Measurements from ENCODE around the gene PNMA1.
A peak's percentile ranks its signal among the peaks of the same experiment; 100 is the strongest.

The PNMA1 gene, protein sequence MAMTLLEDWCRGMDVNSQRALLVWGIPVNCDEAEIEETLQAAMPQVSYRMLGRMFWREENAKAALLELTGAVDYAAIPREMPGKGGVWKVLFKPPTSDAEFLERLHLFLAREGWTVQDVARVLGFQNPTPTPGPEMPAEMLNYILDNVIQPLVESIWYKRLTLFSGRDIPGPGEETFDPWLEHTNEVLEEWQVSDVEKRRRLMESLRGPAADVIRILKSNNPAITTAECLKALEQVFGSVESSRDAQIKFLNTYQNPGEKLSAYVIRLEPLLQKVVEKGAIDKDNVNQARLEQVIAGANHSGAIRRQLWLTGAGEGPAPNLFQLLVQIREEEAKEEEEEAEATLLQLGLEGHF

DNA sequence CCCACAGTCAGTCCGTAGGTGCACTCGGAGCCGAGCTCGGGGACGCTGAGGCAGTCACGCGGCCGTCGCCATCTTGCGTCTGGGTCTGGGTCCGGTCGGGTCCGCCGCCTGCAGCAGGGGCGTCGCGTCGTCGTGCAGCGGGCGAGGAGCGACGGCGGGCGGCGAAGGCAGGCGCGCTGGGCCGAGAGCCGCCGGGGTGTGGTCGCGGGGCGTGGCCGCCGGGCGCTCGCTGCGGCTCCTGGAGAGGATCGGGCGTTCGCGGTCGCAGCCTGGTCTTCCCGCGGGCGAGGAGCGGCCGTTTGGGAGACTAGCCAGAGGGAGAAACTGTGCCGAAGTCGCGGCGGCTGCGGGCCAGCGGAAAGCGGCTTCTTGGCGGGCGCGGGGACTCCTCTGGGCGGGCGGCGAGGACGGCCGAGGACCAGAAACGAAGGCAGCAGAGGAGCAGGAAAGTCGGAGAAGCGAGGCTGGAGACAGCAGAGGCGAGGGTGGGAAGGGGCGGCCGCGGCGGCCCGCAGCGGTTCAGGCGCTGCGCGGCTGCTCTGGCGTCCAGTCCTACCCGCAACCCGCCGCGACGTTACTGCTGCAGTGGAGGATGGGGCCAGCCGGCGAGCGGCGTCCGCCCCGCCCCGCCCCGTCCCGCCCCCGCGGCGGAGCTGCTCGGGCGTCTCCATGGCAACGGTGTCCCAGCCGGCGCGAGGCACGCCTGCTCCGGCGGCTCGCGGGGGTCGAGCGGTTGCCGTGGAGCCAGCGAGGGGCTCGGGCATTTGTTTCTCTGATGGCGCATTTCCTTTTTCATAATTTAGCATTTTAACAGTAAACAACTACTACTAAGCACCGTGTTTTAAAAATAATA, at the start of gene PNMA1:
PNMA1 (minus strand) TSS at position 582 of the 853 bp plus-strand sequence. CDS start 745 bp downstream, outside the sequence.
- peak; percentile 44 for DNase-seq

DNA sequence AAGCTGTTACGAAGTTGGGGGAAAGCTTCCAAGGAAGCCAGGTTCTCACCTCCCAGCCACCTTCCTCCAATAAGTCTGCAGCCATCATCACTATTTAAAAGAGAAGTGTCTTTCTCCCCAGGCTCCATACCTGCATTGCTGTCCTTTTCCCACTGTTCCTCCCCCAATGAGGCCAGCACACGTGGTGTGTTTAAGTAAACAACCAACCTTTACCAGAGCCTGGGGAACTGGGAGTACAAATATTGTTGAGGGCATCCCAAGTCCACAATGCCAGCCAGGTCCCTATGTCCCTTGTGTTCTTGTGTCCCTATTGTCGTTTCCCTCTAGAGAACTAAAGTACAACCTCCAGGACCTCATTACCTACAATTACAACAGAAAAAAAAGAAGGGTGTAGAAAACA, 49.2 kb upstream of the PNMA1 start:
- DNase-seq = no peak

DNA sequence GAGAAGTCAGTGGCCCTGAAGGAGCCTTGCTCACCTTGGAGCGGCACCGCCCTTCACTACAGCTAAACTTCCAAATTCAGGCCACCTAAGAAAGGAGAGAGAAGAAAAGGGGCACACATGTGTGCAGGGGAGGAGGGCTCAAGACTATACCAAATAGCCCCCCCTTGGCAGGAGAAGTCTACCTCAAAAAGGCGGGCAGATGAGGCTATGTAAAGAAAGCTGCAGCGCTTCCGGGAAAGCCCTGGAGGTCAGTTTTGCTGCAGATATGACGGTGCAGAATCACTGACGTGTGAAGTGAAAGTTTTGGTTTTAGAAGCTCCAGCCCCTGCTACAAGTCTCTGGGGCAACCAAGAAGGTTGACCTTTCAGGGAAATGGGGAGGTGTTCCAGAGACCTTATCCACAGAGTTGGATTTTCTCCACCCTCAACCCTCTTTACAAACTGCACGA, 48.2 kb upstream of the PNMA1 start:
- DNase-seq = no peak

DNA sequence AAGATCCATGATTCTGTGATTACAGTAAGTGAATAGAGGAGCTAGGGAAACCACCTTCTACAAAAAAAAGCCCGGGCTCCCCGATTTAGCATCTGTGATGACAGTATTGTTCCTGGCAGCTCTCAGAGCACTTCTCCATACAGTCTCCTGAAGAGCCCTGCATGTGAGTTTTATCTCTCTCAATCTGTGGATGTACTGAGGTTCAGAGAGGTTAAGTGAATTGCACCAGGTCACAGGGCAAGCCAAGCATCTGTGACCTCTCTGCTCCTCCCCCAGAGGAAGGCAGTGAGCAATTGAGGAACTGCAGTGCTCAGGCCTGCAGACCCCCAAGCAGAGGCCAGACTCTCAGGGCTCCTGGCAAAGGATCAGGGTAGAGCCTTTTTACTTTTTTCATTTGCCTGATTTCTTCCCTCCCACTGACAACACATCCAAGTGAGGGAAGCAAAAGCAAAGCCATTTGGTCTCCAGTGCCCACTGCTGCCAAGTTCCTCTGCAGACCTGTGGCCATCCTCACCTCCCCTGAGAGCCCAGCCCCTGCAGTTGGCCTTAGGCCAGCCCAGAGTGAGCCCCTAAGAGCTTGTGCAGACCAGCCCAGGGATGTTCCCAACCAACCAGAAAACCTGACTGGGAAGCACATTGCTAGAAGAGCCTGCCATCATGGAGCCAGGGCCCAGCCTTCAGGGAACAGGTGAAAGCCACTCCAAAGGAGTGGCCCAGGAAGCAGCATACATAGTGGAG, 47.6 kb upstream of the PNMA1 start:
- no peak for DNase-seq

DNA sequence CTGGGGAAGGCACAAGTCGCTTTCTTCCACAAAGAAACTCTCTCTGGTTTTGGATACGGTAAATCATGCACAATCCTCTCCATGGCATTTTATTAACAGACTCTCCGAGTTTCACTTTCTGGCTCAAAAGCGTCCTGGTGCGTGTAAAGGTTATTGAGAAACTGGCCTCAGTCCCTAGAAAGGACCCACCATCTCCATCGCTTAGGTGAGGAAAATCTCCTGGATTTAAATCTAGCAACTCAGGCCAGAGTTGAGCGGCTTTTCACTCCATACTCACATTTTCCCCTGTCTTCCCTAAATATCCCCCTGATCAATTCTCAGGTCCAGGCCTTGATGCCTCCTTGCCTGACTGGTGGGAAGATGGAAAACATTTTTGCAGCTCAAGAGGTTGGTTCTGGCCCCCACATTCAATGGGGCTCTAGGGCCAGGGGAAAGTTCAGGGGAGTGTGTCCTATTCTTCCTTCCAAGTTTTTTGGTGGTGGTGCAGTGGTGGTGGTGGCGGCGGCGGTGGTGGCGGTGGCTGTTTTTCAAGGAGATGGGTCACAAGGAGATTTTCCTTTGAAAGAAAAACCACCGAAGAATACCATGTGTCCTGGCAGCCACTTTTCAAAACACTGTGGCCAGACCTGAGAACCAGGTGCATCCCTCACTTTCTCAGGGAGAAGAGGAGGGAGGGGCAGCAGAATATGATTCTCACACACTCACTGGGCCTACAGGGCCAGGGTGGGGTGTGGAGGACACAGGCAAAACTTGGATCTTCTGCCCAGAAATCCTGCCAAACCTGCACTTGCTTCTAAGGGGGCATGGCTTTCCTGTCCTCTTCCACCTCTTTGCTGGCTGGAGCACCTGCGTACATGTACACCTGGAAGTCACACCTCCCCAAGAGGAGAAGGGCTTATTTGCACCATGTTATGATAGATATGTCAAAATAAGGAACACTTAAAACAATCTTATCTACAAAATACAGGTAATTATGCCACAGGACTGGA, 46.7 kb upstream of the PNMA1 start:
- no peak for DNase-seq

DNA sequence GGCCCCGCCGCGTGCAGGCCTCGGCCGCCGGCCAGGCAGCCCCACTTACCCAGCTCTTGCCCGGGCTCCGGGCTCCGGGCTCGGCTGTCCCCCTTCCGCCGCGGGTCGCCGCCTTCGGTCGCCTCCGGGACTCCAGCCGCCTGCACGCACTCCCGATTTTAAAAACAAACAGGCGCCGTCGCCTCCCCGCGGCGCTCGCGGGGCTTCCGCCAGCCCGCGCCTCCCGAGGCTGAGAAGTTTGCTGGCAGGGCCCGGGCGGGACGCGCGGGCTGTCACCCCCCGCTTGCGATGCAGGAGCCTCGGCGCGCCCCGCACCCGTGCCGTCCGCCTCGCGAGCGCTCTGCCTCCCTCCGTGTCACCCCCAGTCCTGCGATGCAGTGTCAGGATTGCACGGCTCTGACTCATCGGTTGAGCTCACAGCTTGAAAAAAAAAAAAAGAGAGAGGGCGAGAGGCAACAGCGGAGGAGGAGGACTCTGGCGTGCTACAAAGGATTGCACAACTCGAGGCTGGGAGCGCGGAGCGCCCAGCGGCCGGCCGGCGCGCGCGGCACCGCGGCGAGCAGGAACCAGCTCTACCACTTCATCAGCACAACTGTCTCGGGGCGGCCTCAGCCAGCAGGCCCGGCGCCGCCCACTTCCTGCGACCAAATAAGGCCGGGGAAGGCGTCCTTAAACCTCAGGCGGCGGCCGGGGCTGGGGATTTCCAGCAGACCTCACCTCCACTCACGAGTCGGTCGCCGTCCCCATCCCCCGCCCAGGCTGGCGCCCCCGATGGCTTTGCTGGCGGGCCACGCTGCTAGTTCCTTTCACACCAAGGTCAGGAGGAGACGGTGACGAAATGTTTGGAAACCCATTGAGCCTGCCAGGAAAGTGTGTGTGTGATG, 45.8 kb upstream of the PNMA1 start:
- DNase-seq = peak; percentile 89

DNA sequence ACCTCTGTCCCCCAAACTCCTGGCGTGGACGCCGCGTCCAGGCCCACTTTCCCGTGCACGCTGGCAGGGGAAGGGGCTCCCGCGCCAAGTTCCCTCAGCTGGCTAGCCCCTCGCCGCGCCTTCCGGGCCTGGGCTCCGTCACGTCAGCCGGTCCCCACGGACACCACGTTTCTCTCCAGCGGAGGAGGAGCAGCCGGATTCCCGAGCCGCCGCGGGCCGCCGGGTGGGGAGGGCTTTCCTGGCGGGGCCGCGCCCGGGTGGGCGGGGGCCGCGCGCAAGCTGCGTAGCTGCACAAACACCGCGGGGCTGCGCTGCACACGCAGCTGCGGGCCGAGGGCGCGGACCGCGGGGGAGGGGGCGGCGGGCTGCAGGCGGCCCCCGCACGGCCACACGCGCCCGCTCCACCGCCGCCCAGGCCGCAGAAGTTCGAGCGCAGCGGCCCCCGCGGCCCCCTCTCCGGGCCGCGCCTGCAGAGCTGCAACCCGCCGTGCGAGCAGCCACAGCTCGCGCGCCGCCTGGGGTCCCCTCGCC, 45.1 kb upstream of the PNMA1 start:
- no peak for DNase-seq

DNA sequence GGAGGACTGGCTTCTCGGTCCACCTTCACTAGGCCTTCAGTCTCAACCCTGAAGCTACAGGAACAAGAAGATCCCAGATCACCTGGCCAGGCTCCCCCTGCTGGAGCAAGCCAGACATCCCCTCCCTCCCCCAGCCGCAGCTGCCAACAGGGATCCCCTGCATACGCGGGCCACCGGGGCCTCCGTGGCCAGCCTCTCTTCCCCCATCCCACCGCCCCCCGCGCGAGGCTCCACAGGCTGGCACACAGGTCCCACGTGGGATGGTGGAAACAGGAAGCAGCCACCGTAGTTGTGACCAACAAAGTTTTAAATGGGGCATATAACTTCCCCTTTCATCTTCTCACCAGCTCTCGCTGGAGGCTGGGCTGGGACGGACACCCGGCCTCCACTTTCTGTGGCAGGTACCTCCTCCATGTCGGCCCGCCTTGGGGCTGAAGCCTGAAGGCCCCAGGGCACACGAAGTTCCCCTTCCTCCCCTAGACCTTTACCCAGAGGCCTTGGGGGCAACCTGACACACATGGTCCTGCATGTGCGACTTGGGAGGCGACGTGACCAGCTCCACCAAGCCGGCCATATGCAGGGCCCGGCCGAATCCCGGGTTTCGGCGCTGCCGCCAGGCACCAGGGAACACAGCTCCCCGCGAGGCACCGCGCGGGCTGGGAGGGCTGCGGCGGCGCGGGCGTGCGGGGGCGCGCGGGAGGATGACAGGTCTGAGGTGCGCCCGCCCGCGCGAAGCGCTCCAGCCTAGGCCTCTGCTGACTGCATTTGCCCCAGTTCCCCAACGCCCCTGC, 44.4 kb upstream of the PNMA1 start:
- peak; percentile 50 for DNase-seq

DNA sequence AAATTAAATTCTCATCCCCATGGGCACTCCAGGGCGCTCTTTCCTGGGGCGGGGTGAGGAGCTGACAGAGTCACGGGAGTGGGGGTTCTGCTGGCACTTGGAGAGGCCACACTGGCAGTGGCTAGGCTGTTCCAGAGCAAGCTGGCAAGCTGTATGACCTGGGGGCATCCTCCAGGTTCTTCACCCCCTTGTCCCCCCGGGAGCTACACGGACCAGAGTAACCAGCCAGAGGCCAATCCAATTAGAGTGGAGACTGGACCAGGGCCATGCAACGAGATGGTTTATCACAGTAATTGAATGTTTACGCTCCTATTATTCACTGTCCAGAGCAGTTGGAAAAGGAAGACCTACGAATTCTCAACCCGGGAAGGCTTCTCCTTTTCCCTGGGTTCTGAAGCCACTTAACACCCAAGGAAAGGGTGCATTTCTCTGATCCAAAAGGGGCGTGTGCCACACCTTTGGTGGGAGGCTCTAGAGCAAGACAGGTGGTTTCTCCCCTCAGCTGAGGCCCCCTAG, 43.8 kb upstream of the PNMA1 start:
- no peak for DNase-seq

DNA sequence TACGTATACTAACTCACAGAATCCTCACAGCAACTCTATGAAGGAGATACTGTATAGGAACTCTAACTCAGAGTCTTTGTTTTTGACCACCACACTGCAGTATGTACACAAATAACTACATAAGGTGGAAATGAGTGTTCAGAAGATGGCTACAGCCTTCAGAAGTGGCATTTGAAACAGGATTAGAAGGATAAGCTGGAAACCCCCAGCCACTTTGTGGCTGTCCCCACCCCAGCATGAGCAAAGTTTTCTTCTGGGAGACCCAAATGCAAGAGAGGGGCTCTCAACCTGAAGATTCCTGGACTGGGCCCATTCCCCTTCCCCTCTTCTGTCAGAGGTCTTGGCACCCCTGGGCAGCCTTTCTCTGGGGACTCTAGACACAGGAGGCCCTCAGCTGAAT, 43.2 kb upstream of the PNMA1 start:
- DNase-seq = no peak

DNA sequence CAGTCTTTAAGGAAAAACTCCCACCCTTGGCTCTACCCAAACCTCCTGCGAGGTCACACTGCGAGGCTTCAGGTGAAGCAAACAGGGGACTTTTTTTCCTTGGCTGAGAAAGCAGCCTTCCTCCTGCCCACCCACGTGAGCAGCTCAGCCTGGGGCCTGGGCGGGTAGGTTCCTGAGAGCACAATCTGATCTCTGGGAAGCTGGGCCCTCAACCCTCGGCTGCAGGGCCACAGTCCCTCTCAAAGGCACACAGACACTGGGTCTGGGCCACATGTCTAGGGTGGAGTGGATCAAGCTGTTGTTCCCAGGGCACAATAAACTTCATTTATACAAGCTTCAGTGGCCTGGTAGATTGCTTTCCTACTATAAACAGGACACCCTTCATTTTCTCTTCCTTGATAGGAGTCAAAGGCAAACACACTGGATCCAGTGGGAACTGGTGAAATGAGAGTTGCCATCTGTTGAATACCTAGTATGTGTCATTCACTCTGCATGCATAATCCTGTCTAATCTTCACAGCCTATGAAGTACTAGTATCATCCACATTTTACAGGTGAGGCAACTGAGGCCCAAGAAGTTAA, 41.3 kb upstream of the PNMA1 start:
- no peak for DNase-seq

DNA sequence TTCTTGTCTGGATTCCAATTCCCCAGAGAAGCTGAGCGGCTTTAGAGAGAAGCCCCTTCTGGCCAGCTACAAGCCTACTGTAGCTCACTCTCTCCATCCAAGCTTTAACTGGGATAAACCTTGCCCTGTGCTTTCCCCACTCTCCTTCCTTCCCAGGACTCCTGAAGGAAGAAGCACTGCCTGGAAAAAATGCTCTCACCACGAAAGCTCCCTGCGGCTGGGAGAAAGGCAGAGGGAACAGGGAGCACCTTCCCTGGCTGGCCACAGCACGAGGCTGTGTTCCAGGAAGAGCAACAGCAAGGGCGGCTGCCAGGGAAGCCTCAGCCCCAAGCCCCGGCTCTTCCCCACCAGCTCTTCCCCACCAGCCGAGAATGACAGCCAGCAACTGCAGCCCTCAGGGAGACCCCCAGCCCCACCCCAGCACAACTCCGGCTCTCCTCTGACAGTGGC, 40.8 kb upstream of the PNMA1 start:
- DNase-seq = no peak

DNA sequence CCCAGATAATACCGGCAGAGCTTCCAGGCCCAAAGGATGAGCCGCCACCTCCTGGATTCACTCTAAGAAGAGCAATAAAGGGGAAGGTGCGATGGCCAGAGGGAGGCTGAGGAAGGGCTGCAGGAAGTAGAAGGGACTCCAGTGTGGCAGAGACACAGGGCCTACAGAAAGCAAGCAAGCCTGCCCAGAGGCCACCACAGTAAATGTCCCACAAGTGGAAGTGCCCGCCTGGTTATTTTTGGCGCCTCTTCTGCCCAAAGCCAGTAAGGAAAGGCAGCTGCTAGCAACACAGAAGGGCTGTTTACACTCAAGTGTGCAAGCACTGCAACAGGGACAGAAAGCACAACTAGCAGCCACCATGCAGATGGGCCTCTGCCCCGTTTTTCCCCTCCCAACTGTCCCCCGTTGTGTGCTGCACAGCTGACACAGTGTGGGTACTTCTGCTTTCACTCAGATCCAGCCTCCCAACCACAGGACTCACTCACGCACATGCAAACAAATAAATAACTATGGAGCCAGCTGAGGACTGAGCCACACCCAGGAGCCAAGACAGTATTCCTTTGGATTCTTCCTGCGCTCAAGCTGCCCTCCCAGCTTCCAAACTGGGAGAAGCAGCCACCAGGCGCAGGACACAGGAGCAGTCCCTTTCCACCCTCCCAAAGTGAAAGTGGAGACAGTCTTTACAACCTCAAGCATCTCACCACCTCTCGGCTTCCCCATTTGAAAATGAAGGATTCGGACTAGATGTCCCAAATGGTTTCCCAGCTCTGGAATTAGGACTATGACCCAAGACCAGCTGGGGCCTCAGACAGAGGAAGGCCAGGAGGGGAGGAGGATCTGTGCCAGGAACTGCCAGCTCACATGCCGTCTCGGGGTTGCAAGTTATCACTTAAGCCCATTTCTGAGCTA, 40.0 kb upstream of the PNMA1 start:
- no peak for DNase-seq

DNA sequence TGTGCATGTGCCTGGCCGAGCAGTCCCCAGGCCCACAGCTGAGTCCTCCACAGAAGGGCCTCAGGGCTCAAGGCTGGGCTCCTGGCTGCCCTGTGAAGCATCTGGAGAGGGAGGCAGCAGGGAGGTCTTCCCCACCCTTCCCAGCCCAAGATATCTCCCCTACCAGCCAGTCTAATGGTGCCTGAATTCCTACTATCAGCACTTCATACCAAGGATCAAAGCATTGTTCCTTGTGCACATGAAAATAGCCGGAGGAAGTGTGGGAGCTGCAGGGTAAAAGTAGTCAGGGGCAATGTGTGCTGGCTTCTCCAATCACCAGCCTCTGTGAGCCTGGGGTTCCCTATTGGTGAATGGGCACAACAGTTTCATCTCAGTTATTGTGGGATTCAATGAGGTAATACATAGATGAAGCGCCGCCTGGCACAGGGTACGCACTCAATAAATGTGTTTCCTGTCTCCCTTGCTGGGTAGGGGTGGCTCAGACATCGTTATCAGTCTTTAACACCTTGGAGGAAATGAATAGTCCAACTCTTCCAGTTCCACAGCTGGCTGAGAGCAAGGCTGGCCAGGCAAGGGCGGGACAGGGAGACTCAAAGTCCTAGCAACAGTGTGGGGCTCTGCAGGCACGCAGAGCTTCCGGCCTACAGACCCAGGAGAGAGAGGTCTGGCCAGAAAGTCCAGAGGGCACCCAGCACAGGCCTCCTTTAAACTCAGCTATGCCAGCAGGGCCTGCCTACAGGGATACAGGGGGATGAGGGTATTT, 39.1 kb upstream of the PNMA1 start:
- DNase-seq = no peak

DNA sequence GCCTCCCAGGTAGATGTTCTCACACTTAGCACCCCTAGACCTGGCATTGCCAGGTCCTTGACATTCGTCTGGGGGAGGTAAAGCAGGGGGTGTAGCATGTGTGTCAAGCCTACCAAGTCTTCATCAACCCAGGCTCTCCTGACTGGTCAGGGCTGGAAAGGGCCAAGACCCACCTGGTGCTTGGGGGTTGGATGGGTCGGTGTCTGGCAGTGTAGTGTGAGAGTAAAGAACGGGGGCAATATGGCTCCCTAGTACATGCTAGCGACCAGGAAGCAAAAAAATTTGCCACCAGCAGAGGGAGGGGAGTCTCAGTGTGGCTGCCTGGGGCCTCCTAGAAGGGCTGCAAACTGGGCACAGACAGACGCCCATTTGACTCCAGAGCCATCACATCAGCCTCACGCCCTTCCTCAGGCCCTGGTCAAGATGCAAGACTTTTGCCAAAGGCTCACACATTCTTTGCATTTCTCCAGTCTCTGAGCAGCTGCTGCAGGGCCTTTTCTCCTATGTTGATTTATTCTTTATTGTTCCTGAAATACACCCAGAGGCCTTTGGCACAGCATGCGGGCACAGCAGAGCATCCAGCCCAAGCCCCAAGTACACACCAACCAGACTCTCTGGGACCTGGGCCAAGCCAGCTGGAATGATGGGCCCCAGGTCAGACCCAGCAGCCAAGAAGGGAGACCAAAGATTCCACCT, 38.3 kb upstream of the PNMA1 start:
- peak; percentile 23 for DNase-seq

DNA sequence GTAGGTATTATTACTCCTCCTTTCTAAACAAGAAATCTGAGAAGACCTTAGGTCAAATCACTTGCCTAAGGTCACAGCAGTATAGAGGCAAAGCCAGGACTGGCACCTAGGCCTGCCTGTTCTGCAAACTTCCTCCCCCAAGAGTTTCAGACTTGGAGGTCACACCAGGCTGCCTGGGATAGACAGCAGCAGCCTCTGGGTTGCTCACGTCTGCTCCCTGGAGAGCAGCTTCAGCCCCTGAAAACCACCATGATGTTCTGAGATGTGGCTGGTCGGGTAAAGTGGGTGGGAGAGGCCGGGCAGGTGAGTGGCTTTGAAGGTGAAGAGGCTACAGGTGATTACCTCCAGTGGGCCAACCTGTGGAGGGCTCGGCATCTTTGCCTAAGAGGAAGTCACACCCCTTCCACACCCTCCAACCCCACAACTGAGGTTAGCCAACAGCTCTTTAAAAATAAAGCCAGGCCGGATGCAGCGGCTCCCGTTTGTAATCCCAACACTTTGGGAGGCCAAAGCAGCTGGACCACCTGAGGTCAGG, 37.0 kb upstream of the PNMA1 start:
- DNase-seq = no peak

All from DMS 273 treated with DMSO at 0.1 percent for 48 hours (cell line).